Endometrium (tissue), 2 donors: ENCODE results near the gene ACTRT3.
"Not testable (repeated sequence)": the region's sequence is repeated elsewhere in the genome, so short reads cannot be mapped to it uniquely, and the experiment has no call there.

ENCODE experiments used
- FAIRE-seq: peaks from 2 replicates; lab custom pipeline; 2012; peaks lifted over from hg19 to GRCh38; lab: Jason Lieb, UNC
- donor health status: control.
- donor health status: control.

ACTRT3 gene

GRCh38 chr3:169772897-169773816 lies 3.8 kb upstream of the ACTRT3 start, which contains the start of gene MYNN:
Gene MYNN, plus strand, starts transcription at chr3:169773396. Its CDS starts 900 bp downstream, at chr3:169774296.
- FAIRE-seq: no peak

GRCh38 chr3:169772305-169772896 lies 3.0 kb upstream of the ACTRT3 start:
- FAIRE-seq: no peak

DNA sequence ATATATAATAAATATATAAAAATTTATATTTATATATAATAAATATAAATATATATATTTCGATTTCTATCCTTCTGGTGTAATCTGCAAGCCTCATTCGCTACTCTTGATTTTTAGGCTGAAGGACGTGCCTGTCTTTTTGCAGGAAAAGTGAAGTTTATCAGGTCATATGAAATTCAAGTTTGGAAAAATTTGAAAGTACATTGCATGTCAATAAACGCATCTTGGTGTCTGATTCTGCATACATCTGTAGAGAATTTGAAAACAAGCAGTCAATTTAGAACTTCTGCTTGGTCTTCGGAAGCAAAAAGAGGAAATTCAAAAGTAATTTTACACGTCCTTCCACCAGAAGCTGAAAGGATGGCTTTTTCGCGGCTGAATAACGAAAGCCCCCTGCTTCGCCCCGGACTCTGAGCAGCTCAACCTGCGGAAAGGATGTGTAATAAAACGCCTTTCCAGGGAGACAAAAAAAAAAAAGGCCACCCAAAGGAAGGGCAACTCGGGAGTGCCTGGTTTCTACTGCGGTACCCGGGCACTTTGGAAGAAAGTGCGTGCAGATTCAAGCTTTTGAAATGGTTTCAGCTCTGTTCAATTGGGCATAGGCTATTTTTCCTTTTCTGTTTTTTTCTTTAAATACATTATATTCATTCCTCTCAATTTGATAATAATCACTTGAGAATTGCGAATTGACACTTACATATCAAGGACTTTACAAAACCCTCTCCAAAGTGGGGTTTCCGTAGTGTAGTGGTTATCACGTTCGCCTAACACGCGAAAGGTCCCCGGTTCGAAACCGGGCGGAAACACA lies 2.3 kb upstream of the ACTRT3 start:
- peak; percentile 70 for FAIRE-seq

DNA sequence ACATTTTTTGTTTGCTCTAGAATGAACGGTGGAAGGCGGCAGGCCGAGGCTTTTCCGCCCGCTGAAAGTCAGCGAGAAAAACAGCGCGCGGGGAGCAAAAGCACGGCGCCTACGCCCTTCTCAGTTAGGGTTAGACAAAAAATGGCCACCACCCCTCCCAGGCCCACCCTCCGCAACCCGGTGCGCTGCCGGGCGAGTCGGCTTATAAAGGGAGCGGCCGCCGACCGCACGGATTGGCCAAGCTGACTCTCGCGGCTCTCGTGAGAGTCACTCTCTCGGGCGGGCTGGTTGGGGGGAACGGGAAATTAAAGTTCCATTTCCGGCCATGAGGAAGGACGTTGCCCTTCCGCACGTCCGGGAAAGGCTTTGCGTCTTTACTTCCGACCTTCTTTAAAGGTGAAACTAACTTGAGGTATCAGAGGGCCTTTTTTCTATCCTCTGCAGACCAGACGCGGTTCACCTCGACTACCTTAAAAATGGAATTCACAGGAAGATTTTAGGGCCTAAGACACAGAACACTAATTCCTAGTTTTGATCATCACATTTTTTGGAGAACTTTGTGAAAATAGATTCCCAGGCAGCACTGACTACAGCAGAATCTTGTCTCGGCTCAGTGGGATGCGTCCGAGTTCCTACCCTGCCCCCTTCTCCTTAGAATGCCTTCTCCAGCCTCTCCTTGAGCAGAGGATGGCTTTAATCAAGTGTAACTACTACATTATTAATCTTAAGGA lies 4.3 kb downstream of the ACTRT3 start, which contains the start of gene TERC:
TERC (minus strand) TSS at position 179 of the 731 bp plus-strand sequence.
- peak; percentile 86 for FAIRE-seq

GRCh38 chr3:169764312-169764881 lies 5.0 kb downstream of the ACTRT3 start:
- FAIRE-seq: no peak

DNA sequence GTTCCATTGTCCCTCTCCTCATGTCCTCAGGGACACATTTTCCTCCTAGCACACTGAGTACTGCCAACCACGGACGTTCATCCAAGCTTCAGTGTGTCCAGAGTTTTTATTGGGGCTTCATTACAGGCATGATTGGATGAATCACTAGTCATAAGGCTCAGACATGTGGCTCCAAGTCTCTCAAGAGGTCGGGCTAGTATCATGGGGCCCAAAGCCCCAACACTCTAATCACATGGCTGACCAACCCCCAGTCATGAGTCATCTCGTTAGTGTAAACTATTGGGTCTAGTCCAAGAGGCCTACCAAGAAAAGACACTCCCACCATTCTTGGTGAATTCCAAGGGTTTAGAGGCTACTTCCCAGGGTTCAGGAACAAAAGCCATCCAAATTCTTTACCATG lies 8.9 kb downstream of the ACTRT3 start:
- FAIRE-seq: no peak

GRCh38 chr3:169759256-169759655 lies 10.1 kb downstream of the ACTRT3 start:
- no peak for FAIRE-seq

DNA sequence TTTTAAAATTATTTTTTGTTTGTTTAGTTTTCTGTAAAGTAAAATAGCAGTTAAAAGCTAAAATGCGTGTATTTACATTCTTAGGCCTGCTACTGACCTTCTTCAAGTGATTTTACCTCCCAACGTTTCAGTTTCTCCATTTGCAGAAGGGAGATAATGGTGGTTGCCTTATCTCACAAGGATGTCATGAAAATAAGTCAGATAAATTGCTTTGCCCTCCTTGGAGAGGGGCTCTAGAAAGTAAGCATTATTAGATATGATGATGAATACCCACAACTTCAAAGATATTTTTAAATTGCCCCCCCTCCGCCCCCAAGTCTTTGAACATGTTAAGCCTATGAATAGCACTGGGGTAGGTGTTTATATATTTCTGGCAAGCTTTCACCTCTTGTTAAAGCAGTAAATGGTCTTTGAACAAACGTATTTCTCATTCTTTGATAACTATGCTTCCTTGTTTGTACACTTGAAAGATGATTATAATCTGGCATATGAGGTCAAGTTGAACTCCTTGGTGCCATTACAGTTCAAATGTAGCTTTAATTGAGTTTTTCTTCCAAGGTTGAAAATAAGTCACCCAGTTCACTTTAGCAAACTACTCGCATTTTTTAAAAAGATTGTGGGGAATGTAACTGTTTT lies 10.9 kb downstream of the ACTRT3 start:
- peak; percentile 41 for FAIRE-seq

- no peak for FAIRE-seq
Observed at GRCh38 chr3:169755488-169755887, 13.9 kb downstream of the ACTRT3 start.

GRCh38 chr3:169754711-169755110 lies 14.7 kb downstream of the ACTRT3 start:
- FAIRE-seq: no peak

DNA sequence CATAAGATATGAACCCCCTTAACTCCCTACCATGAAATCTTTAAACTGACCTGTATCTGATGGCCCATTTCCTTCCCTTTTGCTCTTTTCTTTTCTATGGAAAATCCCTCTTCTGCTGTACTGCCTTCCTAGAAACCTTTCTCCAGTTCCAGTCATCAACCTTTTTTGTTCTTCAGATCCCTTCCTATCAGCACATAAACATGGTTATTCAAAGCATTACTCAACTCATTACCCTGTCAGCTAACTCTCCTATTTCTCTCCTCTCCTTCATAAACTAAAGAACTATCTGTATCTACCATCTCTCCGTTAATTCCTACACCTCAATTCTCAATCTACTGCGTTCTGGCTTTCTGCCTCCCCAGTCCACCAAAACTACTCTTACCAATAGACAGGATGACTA lies 17.5 kb downstream of the ACTRT3 start:
- no peak for FAIRE-seq

DNA sequence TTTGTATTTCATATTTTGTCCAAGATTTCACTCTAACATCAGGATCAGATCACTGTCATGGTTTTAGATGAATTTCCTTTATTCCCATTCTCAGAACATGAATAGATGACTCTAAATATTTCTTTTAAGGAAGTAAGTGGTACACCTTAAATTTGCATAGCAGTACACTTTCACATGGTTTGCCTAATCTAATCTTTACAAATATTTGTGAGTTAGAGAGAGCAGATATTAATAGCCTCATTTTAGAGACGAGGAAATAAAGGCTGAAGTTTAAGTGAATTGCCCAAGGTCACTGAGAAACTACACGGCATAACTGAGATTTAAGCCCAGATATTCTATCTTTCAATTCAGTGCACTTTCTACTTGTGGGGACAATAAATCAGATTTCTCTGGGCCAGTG lies 18.7 kb downstream of the ACTRT3 start:
- FAIRE-seq: no peak

DNA sequence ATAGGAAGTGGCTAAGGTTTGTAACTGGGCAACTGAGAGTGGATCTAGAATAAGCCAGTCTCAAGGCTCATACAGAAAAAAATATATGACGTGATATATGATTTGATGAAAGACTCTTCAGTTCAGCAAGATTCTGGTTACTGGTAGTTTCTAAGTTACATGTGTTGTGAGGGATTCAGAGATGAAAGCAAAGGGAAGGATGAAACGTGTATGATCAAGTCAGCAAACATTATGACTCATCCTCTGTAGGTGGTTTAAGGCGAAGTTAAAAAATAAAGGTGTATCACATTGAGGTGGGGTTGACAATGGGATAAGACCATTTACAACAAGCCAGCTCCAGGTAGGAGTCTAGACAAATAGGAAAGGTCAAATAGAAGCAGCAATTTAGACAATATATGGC lies 20.7 kb downstream of the ACTRT3 start:
- FAIRE-seq: no peak

GRCh38 chr3:169746924-169747323 lies 22.4 kb downstream of the ACTRT3 start:
- no peak for FAIRE-seq

GRCh38 chr3:169744366-169745054 lies 24.9 kb downstream of the ACTRT3 start:
- peak; percentile 59 for FAIRE-seq

DNA sequence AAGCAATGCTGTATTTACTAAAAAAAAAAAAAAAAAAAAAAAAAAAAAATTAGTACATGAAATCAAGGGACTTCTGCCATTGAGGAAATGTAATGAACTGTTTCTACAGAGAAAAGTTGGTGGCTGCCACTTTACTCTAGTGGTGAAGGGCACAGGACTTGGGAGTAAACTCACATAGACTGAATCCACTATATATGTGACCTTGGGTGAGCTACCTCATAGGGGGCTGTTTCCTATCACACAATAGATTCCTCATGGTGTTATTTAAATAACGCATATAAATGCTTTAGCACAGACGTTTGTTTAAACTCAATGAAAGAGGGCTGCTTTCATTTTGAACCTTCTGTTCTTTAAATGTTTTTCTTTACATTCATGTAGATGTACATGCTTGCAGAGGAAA lies 30.3 kb downstream of the ACTRT3 start:
- FAIRE-seq: no peak

DNA sequence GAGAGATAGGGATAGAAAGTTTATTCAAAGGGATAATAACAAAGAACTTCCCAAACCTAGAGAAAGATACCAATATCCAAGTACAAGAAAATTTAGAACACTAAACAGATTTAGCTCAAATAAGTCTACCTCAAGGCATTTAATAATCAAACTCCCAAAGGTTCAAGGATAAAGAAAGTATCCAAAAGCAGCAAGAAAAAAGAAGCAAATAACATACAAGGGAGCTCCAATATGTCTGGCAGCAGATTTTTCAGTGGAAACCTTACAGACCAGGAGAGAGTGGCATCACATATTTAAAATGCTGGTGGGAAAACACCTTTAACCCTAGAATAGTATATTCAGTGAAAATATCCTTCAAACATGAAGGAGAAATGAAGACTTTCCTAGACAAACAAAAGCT lies 37.5 kb downstream of the ACTRT3 start:
- FAIRE-seq: not testable (repeated sequence)

- no peak for FAIRE-seq
Observed at GRCh38 chr3:169722724-169723123, 46.6 kb downstream of the ACTRT3 start.

DNA sequence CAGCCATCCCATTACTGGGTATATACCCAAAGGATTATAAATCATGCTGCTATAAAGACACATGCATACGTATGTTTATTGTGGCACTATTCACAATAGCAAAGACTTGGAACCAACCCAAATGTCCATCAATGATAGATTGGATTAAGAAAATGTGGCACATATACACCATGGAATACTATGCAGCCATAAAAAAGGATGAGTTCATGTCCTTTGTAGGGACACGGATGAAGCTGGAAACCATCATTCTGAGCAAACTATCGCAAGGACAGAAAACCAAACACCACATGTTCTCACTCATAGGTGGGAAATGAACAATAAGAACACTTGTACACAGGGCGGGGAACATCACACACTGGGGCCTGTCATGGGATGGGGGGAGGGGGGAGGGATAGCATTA lies 50.9 kb downstream of the ACTRT3 start:
- not testable (repeated sequence) for FAIRE-seq
